ENCODE measurements around the gene BUB1B. TPM values are rescaled to one million over a fixed set of nuclear protein-coding genes. Genes with fewer than 3 reads are reported as not detected.

The BUB1B gene
- total and polyA plus RNA-seq, 9 of the 15 experiments (the other 6 are each of a cell fraction or from before 2014, with no cell fraction given): 28.7 to 113 (median 82.2) TPM

- no peak for TF ChIP-seq HBP1 (CRISPR knock-in tag; IDR thresholded peaks at IDR 0.05)
- peak; percentile 73 for TF ChIP-seq USF2 (CRISPR knock-in tag; IDR thresholded peaks at IDR 0.05)
These were observed 74.5 kb downstream of the BUB1B start (continued) for GRCh38 chr15:40235201-40235885.

- ATAC-seq: peak; percentile 63
- H3K9me3 ChIP-seq (replicated peaks; ENCODE audit: control insufficient read depth, insufficient read depth, low read depth, low read length): no peaks in the 10 kb centered on the region
- POLR2A ChIA-PET: interaction anchor here (0.6 to 1.3 kb wide), 7 partner anchors 9 to 49 kb away, joined by 3 to 5 read pairs (median 3); no protein-coding TSS in a partner anchor
- H3K27ac ChIP-seq (ENCODE audit: extremely low read depth, low read depth, low read length): no peak within 1 kb of the TSS
- peaks cover 0 to 7% of the 10 kb centered on the region in 2 experiments; a peak in 1 of 5 replicates for H3K27me3 ChIP-seq (ENCODE audit: control insufficient read depth in 2 of 2, insufficient read depth in 2 of 2, low read length in 2 of 2)
- no peak for FAIRE-seq
- H3K4me1 ChIP-seq (replicated peaks in 1 of 2; ENCODE audit: control insufficient read depth in 2 of 2, insufficient read depth in 2 of 2, low read length in 2 of 2): peaks cover 34 to 51% of the 10 kb centered on the region in 2 experiments
- BruUV-seq (replicated peaks): no TSS peak
- peak; percentile 59 to 79 (median 67) for DNase-seq (ENCODE audit: extremely low read depth in 1 of 4, low spot score in 3 of 4)
- no peaks in the 10 kb centered on the region for H3K36me3 ChIP-seq (ENCODE audit: control insufficient read depth, insufficient read depth, low read length)
- 4% methylated on average over 34 of the region's 39 CpGs for whole genome bisulfite sequencing (ENCODE audit: insufficient coverage, low coverage, missing lambda C conversion rate)
- peak within 1 kb of the TSS; percentile 75 for H2AFZ ChIP-seq (ENCODE audit: low read depth, low read length)
- H3K79me2 ChIP-seq (ENCODE audit: control insufficient read depth, insufficient read depth, low read length): no peaks in the 10 kb centered on the region
- H3K9me1 ChIP-seq (ENCODE audit: control insufficient read depth, insufficient read depth, low read length): no peaks in the 10 kb centered on the region
- intact Hi-C loops (cut with micrococcal nuclease): no loop called here
- peak within 1 kb of the TSS; percentile 71 for H3K4me2 ChIP-seq (ENCODE audit: insufficient read depth, low read length)
- H4K20me1 ChIP-seq (replicated peaks; ENCODE audit: control insufficient read depth, insufficient read depth, low read length): 0 out of 2 replicates have a peak, but pooled peaks cover 3% of the 10 kb centered on the region
- peak within 1 kb of the TSS; percentile 25 for H3K4me3 ChIP-seq
- in situ Hi-C loops (cut with MboI): no loop called here
- H3K9ac ChIP-seq (ENCODE audit: insufficient read depth in 1 of 2, low read depth in 2 of 2, low read length in 2 of 2): peak within 1 kb of the TSS; percentile 10 to 84; a peak in 3 of 4 replicates
- CTCF ChIA-PET (ENCODE audit: low intra/inter-chr PET ratio): no interaction called here
- TF ChIP-seq MEF2D (tag; conservative IDR thresholded peaks at IDR 0.05; ENCODE audit: low read depth) (peak; percentile 71; the same call in 1 of the 2 replicates), GTF2F1 (IDR thresholded peaks at IDR 0.05; ENCODE audit: low read depth, low read length) (no peak), ZBED1 (IDR thresholded peaks at IDR 0.05) (no peak), ZNF224 (CRISPR knock-in tag; IDR thresholded peaks at IDR 0.05) (no peak), FOSL1 (tag; conservative IDR thresholded peaks at IDR 0.05) (peak; percentile 88), MEF2A (IDR thresholded peaks at IDR 0.05; ENCODE audit: control insufficient read depth, low read depth, low read length) (peak; percentile 37; the same call in 1 of the 2 replicates), E2F6 (IDR thresholded peaks at IDR 0.05; ENCODE audit: borderline replicate concordance in 1 of 2, extremely low read depth in 1 of 2, insufficient read depth in 1 of 2, insufficient read length in 1 of 2, low read depth in 1 of 2, low read length in 1 of 2, poor library complexity in 1 of 2, severe bottlenecking in 1 of 2) (peak in 1 of 2 experiments; percentile 33), ZNF23 (CRISPR knock-in tag; IDR thresholded peaks at IDR 0.05) (no peak), ZEB2 (IDR thresholded peaks at IDR 0.05) (0 out of 2 replicates have a peak, but pooled peaks have one; percentile 37), JUN (IDR thresholded peaks at IDR 0.05; ENCODE audit: borderline replicate concordance, low read depth, low read length) (0 out of 2 replicates have a peak, but pooled peaks have one; percentile 50), JUN (CRISPR knock-in tag; IDR thresholded peaks at IDR 0.05; ENCODE audit: borderline replicate concordance) (no peak), YY1 (IDR thresholded peaks at IDR 0.05; ENCODE audit: borderline replicate concordance in 1 of 3, control insufficient read depth in 1 of 3, extremely low read depth in 1 of 3, insufficient read depth in 3 of 3, insufficient read length in 1 of 3, insufficient replicate concordance in 2 of 3, low read depth in 1 of 3, low read length in 2 of 3) (peak in 1 of 3 experiments; percentile 8)
These were observed 77.9 kb downstream of the BUB1B start, which contains the start of gene PAK6 for GRCh38 chr15:40238532-40239403. Gene PAK6 (plus strand): TSS chr15:40239063. CDS start chr15:40264786, 25,723 bp downstream.

Measured in K562 (cell line).